GM23248 (cell line): ENCODE results near the gene RNASE11.

ENCODE experiments used
- EZH2 ChIP-seq: fragments of 200-600 bp; sonication (generic); IDR thresholded peaks from 2 replicates; pipeline ENCODE4 v1.6.1; 2018; ENCODE audit warnings: antibody characterized with exemption, mild to moderate bottlenecking; ENCODE audit not compliant: insufficient read depth, poor library complexity, severe bottlenecking
- EZH2phosphoT487 ChIP-seq: fragments of 200-600 bp; sonication (generic); IDR thresholded peaks from 2 replicates; pipeline ENCODE4 v1.6.1; 2018; ENCODE audit warnings: antibody characterized with exemption, moderate library complexity, mild to moderate bottlenecking, low read depth; ENCODE audit not compliant: insufficient read depth

GRCh38 chr14:20578784-20579502 lies 8.9 kb downstream of the RNASE11 start:
- TF ChIP-seq EZH2phosphoT487 (no peak), EZH2 (no peak)
